NCI-H1436 treated with DMSO at 0.1 percent for 48 hours (cell line): Measurements from ENCODE around the gene KAT6B.
"Not testable (repeated sequence)": the region's sequence is repeated elsewhere in the genome, so short reads cannot be mapped to it uniquely, and the experiment has no call there.

ENCODE experiments used
- DNase-seq: peaks from one replicate; lab custom pipeline; 2025; lab: John Stamatoyannopoulos, UW

Gene KAT6B

DNA sequence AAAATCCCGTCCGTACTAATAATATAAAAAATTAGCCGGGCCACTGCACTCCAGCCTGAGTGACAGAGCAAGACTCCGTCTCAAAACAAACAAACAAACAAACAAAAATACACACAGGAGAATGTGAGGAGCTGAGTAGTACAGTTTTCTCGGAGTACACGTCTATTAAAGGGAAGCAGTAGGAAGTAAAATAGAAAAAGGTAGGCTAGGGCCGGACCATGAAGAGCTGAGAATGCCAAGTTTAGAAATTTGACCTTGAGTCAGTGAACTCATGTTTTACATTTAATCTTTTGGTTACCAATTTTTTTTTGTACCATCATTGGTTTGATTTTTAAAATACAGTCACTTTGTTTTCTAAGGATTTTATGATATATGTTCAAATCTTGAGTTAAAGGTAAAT is 64.1 kb downstream of the KAT6B start:
- DNase-seq, result no peak

DNA sequence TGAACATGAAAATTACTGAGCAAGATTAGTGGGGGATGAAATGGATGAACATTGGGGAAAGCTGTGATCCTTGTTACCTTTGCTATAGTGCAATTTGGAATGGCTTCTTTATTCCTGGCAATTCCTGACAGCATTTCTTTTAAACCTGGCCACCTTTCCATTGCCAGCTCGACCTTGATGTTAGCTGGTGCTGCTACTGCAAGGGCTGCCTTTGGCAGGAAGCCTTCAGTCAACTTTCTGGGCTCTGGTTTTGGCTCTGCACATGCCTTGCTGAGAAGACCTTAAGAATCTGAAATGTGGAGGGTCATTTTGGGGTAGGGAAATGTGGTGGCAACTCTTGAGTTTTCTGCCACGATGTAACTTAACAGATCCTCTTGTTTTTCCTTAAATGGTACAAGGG is 64.7 kb downstream of the KAT6B start:
- DNase-seq, result no peak

DNA sequence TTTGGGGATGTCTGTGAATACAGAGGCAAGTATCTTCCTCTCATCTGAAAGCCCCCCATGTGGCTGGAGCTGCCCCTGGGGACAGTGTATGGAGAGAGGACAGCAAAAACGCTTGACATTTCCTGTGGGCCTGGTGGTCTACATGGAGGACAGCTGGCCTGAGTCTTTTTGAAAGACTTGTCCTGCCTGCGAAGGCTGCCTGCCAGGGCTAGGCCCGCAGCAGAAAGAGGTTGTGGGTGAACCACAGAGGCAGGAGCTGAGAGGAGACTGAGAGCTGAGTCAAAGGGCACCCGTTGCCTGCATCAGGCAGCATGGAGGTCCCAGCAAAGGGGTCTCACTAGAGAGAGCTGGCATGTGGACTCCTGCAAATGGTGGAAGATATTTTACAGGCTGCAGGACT is 66.4 kb downstream of the KAT6B start:
- no peak for DNase-seq

DNA sequence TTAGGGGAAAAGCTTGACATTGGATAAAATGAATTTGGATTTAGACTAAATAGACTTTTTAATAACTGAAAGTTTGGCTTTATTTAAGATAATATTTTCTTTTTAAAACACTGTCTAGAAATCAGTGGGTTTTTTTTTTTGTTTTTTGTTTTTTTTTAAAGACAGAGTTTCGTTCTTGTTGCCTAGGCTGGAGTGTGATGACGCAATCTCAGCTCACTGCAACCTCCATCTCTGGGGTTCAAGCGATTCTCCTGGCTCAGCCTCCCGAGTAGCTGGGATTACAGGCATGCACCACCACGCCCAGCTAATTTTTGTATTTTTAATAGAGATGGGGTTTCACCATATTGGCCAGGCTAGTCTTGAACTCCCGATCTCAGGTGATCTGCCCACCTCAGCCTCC is 66.9 kb downstream of the KAT6B start:
- DNase-seq, result not testable (repeated sequence)

DNA sequence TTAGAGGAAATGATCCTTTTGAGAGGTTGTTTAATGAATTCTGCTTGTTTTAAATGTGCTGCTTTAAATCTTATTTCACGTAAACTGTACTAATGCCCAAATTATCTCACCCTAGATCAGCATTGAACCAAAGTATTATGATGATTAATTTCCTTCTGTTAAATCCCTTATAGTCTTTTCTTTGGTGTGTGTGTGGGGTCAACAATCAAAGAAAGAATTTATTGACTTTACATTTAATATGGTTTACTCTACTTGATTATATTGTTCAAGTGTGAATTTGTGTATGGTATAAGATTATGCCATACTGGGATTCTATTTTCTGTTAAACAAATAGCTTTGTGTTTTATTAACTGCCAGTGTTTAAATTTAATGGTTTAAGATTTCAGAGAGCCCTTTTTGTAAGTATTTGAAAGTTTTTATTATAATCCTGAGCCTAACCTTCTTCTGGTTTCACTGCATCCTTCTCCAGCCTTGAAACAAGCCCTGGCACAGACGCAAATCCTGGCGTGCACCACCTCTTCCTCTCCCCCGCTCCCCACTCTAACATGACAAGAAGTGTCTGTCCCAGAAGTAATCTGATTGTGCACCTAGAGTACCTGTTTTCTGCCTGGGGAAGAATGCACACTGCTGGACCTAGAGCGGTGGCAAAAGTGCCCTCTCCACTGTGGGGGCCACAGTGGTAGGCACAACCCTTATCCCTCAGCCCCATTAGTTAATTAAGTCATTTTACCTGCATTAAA is 70.6 kb downstream of the KAT6B start:
- no peak for DNase-seq

DNA sequence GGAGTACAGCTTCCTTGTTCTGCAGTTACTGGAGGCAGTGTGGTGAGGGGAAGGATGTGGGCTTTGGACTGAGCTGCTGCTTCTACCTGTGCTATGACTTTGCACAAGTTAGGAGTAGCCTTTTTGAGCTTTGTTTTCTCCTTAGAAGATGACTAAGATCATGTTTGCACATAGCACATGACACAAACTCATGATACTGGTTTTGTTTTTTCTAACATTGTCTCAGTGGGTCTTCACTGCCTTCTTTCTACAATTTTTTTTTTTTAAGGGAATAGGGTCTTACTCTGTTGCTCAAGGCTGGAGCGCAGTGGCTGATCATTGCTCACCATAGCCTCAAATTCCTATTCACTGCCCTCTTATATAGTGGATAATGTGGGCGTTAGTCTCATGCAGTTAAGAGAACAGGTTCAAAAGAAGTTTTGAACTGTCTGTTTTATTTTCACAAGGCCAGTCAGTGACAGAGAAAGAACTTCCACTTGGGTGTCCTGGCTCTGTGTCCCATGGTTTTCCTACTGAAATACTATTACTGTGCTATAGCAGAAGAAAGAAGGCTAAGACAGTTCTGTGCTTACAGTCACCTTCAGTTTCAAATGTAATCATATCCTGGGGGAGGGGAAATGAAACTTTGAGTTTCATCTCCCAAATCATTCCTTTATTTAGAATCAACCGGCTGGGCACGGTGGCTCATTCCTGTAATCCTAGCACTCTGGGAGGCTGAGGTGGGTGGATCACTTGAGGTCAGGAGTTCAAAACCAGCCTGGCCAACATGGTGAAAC is 72.0 kb downstream of the KAT6B start:
- no peak for DNase-seq

DNA sequence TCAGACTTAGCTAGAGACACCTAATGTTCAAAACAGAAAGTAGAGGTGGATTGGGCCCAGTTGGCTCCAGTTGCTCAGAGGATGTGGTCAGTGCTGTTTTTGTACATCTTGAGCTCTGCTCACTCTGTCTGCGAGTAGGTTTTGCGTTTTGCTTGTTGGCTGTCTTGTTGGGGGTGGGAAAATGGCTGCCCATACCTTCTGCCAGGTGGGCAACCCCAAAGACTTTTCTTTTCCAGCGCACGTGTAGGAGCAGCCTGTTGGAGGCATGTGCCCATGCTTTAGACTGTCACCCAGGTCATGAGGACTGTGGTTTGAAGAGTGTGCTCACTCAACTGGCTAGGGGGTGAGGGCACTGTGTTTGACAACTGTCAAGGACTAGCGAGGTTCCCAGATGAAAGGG is 73.9 kb downstream of the KAT6B start:
- no peak for DNase-seq

DNA sequence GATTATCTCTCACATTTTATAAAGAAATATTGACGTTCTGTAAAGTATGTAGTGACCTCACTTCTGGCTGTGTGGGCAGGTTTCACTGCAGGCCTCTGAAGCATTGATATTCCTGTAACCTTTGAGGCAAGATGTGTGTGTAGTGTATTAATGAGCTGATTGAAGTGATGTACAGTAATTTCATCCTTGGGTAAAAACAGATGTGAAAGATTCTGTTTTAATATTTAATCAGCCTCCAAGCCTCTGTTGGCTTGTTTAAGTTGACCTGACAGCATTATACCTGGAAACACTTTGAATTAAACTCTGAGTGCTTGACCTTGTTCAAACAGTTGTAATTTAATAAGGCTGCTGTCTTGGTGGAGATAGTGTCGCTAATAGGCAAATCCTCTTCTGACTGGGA is 74.9 kb downstream of the KAT6B start:
- no peak for DNase-seq

DNA sequence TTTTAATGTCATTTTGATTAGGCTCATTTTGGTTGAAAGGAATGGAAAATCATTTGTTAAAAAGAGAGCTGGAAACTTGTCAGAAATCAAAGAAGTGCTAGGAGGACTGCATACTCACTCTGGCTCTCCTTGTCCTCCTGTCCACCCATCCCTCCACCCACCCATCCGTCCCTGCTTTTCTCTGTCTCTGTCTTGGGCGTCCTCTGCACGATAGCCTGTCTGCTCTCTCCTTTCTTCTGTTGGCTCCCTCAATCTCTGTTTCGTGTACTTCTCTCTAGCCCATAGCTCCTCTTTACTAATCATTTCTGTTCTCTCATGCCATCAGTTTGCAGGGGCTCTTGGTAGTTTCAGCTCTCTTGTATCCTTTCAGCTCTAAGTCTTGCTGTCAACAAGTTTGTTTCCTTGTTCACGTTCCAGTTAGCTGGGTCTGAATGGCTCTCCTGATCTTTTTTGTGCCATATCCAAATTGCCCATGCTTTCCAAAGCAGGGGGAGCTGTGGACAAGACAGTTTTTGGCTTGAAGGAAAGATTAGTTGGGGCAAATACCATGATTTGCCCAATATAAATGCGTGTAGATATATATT is 75.6 kb downstream of the KAT6B start:
- DNase-seq, result no peak

DNA sequence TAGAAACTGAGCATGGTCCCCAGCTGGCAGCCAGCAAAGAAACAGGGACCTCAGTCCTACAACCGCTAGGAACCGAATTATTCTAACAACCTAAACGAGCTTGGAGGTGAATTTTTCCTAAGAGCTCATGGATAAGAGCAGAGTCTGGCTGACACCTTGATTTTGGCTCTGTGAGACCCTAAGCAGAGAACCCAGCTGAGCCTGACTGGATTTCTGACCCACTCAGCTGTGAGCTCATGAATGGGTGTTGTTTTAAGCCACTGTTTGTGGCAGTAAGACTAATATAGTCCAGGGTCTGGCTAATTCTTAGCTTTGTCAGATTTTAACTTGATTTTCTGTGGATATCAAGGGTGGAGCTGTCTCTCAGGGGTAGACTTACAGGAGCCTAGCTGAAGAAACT is 77.1 kb downstream of the KAT6B start:
- no peak for DNase-seq

DNA sequence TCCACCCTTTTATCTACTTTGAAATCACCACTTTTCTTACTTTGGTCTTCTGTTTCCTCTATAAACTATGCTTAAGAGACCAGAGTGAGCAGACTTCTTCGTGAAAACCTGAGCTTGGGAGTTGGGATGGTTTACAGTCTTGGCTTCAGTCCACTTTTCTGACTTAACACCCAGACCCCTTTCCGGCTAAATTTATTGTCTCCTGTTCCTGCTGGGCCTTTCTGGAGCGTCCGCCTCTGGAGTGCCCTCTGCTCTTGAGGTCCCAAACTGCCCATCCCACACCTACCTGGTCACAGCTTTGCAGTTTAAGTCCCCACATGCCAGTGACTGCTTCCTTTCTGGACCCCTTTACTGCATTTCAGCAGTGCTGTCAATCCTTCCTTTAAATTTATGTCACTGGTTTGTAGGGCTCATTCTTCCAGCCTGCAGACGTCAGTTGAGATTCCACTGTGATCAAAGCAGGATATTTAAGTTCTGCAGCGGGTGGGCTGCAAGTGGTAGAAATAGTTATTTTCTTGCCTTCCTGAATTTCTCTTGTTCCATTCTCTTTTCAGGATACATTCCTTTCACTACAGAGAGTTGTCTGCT is 80.3 kb downstream of the KAT6B start:
- DNase-seq, result no peak

DNA sequence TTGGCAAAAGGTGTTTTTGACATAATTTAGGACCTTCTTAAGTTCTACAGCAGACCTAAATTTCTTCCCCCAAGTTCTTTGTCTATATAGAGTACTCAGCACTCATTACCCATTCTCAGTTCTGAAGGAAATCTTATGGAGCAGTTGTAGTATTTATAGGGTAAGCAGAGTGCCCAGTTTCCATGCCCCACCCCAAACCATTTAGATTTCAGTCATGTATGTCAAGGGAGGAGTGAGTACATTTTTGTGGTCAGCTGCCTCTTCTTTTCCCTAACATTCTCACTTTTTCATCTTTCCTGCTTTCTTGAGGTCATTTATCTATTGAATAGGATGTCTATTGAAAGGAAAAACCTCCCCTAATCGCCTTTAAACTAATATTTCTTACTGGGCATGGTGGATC is 83.3 kb downstream of the KAT6B start:
- DNase-seq, result no peak

DNA sequence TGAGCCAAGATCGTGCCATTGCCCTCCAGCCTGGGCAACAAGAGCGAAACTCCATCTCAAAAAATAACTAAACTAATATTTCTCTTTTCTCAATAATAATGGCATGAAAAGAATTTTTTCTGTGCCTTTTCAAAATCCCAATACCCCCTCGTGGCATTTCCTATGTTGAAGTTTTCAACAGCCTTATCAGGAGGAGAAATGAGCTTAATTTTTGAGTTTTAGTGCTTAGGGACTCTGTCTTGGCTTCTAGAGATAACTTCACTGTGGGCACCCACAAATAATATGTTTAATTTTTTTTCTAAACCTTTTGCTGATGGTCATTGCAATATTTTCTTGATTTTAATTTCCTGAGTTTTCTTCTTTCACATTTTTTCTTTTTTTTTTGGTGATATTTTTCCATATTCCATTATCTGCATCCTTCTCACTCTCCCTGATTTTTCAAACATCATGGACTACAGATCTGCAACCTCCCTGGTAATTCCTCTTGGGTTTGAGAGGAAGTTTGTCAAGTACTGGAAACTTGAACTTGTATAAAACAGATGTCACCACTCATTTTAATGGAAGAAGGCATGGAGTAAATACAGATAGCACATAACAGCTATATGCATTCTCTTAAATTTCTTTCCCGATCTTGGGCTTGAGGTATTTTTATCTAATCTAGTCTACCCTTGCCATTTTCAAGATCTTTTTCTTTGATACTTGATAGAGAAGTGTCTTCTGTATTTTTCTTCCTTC is 84.0 kb downstream of the KAT6B start:
- no peak for DNase-seq

DNA sequence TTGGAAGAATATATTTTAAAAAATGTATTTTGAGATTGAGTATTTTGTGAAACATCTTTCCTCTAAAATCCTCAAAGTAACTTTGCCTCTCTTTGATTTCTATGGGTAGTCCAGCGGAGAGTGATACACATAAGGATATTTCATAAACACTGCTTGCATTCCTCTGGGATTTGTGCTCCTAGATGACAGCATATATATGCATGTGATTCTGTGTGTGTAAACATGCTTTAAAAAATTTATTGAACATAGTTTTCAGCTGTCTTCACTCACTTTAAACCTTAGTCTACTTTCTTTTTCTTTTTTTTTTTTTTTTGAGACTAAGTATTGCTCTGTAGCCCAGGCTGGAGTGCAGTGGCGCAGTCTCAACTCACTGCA is 84.6 kb downstream of the KAT6B start:
- no peak for DNase-seq

DNA sequence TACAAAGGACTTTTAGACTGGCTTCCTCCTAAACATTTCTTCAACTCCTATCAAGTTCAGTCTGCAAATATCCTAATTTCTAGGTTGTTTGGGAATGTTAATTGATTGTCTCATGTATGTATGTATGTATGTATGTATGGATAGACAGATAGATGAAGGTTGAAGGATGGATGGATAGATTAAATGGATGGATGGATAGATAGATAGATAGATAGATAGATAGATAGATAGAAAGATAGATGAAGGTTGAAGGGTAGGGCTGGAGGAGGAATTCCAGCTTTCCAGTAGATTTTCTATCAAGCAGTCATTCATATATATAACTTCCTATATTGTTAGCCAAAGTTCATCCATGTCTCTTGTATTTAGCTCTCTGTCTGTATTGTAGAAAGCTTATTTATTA is 85.8 kb downstream of the KAT6B start:
- DNase-seq, result no peak

DNA sequence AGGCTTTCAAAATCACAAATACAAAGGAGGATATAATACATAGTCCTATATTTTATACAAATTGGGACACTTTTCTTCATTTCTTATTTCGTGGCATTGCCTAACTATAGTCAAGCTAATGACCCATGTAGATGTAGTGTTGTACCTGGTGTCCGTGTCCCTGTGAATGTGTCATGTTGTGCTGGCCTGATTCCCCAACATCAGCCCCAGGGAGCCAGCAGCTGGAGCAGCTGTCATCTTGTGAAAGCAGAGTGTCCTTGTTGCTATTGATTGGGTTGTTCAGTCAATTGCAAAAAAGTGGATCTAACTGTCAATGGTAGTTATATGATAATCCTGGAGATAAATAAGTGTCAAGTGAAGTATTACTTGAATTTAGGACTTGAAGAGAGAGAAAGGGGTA is 86.3 kb downstream of the KAT6B start:
- DNase-seq, result no peak

DNA sequence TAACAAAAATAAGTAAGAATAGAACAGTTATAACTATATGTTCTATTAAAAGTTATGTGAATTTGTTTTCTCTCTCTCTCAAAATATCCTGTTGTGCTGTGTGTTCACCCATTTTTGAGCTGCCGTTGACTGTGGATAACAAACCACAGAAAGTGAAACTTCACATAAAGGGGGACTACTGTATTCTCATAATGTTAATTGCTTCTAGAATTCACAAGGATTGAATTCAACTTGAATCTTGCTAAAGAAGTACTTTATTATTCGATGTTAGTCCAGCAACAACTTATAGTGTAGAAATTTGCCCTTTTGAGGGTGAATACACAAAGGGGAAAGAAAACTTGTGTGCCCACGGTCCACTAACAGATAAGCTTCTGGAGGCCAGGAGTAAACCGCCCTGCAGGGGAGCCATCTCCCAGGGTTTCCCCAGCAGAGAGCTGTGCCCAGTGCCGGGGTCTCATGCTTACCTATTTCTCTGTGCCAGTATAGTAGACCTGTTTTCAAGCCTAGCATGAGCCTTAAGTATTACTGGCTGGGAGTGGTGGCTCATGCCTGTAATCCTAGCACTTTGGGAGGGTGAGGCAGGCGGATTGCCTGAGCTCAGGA is 87.1 kb downstream of the KAT6B start:
- no peak for DNase-seq

DNA sequence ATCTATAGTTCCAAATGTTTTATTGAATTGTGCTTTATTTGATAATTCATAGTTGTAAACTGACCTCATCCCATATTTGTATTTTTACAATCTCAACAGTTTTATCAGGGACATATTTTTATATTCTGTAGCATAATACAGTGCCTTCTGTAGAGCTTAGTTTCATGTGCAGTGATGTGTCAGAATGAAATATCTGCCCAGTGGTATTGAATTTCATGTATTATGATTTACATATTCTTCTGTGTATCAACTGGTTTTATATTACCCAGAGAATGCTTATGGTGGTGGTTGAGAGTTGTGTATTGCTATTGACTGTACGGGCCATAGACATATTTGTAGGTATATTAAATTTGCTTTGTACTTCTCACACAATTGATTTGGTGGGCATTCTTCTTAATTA is 89.9 kb downstream of the KAT6B start:
- DNase-seq, result no peak

DNA sequence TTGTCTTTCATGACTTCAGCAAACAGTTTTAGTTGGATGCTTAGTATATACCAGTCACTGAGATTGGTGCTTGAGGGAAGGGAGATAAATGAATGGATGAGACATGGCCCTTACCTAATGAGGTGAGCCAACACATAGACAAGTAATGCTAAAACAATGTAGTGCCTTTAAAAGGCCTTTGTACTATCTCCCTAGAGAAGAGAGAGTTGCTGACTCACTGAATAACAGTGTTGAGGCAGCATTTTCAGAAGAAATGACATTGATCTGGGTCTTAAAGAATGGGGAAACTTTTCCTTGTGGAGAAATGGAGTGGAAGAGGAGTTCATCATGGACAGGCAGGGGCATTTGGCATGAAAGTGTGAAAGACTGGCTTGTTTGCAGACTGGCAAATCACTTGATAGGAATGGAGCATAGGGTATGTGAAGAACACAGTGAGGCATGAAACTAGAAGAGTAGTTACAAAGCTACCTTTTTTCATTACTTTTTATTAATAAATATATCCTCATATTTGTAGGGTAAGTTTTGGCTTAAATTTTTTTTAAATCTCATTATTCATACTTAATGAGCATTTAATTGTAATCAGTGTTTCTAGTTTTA is 91.2 kb downstream of the KAT6B start:
- no peak for DNase-seq

DNA sequence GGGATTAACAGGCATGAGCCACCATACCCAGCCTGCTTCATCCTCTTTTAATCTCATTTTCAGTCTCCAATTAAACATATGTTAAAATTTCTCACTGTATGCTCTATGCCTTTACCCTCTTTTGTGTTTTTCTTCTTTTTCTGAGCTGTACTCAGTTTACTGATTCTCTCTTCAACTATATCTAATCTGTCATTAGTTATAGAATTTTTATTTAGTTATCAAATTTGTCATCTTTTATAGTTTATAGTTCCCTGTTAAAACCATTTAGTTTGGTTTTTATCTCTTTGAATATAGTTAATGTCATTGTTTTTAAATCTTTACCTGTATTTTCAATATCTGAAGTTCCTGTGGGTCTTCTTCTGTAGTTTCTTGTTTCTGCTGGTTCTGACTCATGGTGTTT is 93.3 kb downstream of the KAT6B start:
- DNase-seq, result no peak

DNA sequence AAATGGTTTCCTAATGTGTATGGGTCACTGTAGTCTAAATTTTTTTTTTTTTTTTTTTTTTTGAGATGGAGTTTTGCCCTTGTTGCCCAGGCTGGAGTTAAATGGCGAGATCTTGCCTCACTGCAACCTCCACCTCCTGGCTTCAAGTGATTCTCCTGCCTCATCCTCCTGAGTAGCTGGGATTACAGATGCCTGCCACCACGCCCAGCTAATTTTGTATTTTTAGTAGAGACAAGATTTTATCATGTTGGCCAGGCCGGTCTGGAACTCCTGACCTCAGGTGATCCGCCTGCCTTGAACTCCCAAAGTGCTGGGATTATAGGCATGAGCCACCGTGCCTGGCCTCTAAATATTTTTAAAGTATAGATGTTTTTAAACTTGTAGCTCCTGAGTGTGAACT is 94.7 kb downstream of the KAT6B start:
- not testable (repeated sequence) for DNase-seq

DNA sequence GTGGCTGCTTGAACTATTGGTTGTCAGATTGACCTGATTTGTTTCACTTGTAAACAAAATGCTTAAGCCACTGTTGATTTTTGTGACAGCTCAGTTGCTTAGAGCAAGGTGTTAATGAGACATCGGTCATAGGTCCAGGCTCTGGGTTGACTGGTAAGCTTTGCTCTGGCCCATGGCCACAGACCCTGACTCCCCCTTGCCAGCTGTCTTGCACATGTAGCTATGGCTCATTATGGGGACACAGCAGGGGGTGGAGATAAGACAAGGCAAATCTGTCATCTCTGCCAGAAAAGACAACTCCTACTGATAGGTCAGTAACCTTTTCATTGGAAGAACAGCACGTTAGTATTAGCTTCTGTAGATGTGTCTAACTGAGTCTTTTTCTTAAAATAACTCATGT is 95.3 kb downstream of the KAT6B start:
- DNase-seq, result no peak
